Activated CD8-positive, alpha-beta memory T cell treated with anti-CD3 and anti-CD28 coated beads for 36 hours (primary cell): Measurements from ENCODE around the gene GNB1L. TPM values are rescaled to one million over a fixed set of nuclear protein-coding genes. Genes with fewer than 3 reads are reported as not detected.

Experiments
- CTCF ChIA-PET: fragments of 350-600 bp; sonication (Branson Sonifier 250); formaldehyde crosslinking; loops from one replicate; lab custom pipeline; 2021; ENCODE audit warnings: antibody characterized with exemption; lab: Charles Lee
- POLR2A ChIA-PET: fragments of 350-600 bp; sonication (Branson Sonifier 250); formaldehyde crosslinking; loops from one replicate; lab custom pipeline; 2021; ENCODE audit warnings: antibody characterized with exemption; lab: Charles Lee
- total RNA-seq, 2 experiments: library from RNA; stranded (reverse); gene quantifications; one replicate each; pipeline ENCODE4 v1.2.3, GENCODE V29; 2021

The GNB1L gene
- total RNA-seq, 2 experiments from 2014 or later = 17.1 to 17.3 TPM

DNA sequence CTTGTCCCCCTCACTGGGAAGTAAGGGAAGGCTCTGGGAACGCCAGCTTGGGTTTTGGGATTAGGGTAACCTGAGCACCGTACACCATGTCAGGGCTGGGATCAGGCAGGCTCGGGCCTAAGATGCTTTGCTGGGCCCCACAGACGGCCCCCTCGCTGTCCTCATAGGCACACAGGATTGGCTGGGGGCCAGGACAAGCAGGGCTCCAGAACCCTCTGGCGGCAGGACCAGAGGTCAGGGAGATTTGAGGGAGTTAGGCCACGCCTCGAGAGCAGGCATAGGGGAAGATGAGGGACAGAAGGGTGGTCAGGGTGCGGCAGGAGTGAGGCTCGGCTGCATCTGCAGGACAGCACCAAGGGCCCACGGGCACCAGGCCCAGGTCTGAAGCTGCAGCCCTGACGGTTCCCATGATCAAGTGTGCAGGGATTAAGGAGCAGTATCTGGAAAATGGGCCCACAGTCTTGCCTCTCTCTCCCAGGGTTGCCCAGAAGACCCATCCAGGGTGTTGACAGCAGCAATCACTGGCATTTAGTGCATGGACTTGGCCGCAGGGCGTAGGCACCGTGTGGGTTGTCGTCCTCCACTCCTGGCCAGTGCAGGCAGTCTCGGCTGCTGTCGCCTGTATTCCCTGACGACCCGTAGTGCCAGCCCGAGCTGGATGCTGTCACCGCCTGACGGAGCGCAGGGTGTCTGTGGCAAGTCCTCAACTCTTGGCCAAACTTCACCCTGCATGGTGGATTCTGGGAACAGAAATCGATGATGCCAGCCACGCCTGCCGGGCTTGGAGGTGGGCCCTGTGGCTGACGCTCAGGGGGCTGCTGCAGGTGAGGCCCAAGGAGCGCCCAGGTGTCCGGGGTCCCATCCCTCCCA is 15.7 kb upstream of the GNB1L start:
- CTCF ChIA-PET = interaction anchor here (0.8 kb wide), 1 partner anchor 140 kb away, joined by 3 read pairs; no protein-coding TSS in a partner anchor
- POLR2A ChIA-PET = no interaction called here

- CTCF ChIA-PET = no interaction called here
- POLR2A ChIA-PET = no interaction called here
Observed at GRCh38 chr22:19869497-19870152, 15.0 kb upstream of the GNB1L start.

GRCh38 chr22:19868773-19869471 is 14.2 kb upstream of the GNB1L start:
- ChIA-PET POLR2A (no interaction called here), CTCF (no interaction called here)

- ChIA-PET POLR2A (no interaction called here), CTCF (no interaction called here)
Observed at GRCh38 chr22:19868333-19868732, 13.7 kb upstream of the GNB1L start.

DNA sequence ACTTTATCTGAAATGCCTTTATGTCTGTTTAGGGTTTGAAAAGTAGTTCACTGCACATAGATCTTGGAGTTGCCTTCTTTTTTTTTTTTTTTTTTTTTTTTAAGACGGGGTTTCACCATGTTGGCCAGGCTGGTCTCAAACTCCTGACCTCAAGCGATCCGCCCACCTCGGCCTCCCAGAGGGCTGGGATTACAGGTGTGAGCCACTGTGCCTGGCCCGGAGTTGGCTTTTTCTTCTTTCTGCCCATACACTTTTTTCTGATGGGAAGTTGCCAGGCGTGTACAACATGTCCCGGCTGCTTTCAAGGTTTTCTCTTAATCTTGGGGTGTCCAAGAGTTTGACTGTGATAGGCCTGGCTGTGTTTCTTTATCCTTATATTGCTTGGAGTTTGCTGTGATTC is 12.9 kb upstream of the GNB1L start:
- POLR2A ChIA-PET = no interaction called here
- CTCF ChIA-PET = no interaction called here

DNA sequence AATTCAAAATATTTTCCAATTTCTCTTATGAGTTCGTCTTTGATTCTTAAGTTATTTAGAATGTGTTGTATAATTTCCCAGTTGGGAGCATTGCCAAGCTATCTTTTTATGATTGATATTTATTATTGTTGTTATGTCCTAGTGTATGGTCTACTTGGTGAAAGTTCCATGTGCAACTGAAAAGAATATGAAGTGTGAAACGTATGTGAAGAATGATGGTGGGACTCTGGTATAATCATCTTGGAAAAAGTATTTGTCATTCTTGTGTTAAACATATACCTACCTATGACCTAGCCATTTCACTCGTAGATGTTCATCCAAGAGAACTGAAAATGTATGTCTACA is 12.0 kb upstream of the GNB1L start:
- ChIA-PET POLR2A (no interaction called here), CTCF (interaction anchor here (0.7 kb wide), 2 partner anchors 77 to 93 kb away, joined by 3 to 4 read pairs; no protein-coding TSS in a partner anchor)

GRCh38 chr22:19865141-19865829 is 10.6 kb upstream of the GNB1L start:
- ChIA-PET POLR2A (interaction anchor here (0.6 to 1.2 kb wide), 2 partner anchors 9 to 66 kb away, joined by 5 to 7 read pairs; no protein-coding TSS in a partner anchor), CTCF (no interaction called here)

GRCh38 chr22:19864538-19865106 is 9.9 kb upstream of the GNB1L start:
- CTCF ChIA-PET = no interaction called here
- POLR2A ChIA-PET = interaction anchor here (0.7 to 1.2 kb wide), 2 partner anchors 9 to 11 kb away, joined by 4 to 5 read pairs; no protein-coding TSS in a partner anchor

DNA sequence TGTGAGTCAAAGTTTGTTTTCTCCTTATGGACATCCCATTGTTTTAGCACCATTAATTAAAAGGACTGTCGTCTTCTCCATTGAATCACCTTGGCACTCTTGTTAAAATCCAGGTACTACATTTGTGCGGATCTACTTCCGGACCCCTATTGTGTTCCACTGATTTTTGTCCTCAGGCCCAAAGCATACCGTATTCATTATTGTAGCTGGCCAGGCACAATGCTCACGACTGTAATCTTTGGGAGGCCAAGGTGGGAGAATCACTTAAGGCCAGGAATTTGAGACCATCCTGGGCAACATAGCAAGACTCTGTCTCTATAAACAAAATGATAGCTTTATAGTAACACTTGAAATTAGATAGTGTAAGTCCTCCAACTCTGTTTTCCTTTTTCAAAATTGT is 8.9 kb upstream of the GNB1L start:
- ChIA-PET CTCF (no interaction called here), POLR2A (no interaction called here)

GRCh38 chr22:19862619-19863246 is 8.1 kb upstream of the GNB1L start:
- ChIA-PET POLR2A (no interaction called here), CTCF (interaction anchor here (0.7 to 0.9 kb wide), 2 partner anchors 48 to 108 kb away, joined by 3 read pairs; no protein-coding TSS in a partner anchor)

GRCh38 chr22:19859861-19860510 is 5.3 kb upstream of the GNB1L start:
- POLR2A ChIA-PET = no interaction called here
- CTCF ChIA-PET = no interaction called here

- ChIA-PET POLR2A (no interaction called here), CTCF (no interaction called here)
Observed at GRCh38 chr22:19857382-19857781, 2.7 kb upstream of the GNB1L start.

DNA sequence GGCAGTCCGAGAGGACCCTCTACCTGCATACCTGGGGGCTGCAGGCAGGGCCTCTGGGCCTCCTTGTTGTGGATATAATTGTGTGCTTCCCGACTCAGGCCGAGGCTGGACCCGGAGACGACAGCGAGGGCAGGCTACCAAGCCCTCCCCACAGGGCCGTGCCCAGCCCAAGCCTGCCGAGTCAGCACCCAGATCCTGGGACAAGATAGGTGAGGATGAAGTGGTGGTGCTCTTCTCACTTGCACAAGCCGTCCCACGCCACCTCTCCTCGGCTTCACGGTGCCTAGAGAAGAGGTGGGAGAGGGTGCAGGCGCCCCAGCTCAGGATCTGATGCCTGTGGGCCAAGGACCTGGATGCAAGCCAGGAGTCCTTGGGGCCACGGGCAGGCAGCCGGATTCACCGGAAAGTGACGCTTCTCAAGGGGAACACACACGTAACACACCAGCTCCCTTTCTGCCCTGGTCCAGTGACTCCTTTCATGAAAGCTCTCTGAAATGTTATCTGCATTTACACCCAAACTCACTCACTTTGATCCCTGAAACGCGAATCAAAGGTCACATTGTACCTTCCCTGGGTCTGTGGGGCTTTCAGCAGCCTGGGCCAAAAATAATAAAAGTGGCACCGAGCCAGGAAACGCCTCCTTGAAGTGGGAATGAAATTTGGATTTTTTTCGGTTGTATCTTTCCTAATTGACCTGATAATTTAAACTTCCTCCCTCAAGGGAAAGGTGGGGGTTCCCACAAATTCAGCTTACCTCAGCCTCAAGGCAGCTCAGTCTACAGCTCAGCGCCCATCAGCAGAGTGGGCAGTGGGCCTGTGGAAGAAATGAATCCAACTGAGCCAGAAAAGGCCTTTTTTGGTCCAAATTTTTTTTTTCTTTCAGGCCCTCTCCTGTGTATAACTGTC is 1.1 kb upstream of the GNB1L start:
- ChIA-PET POLR2A (interaction anchor here (1.0 to 3.6 kb wide), 4 partner anchors 9 to 682 kb away, joined by 3 to 35 read pairs (median 4); partner anchors contain the start of genes COMT and TXNRD2), CTCF (interaction anchor here (0.9 to 2.3 kb wide), 6 partner anchors 37 to 245 kb away, joined by 3 to 7 read pairs (median 4); no protein-coding TSS in a partner anchor)

GRCh38 chr22:19853879-19854777 is 546 bp downstream of the GNB1L start:
- POLR2A ChIA-PET = interaction anchor here (0.5 to 3.6 kb wide), 4 partner anchors 10 to 88 kb away, joined by 3 to 35 read pairs (median 4); no protein-coding TSS in a partner anchor
- CTCF ChIA-PET = interaction anchor here (0.8 to 2.3 kb wide), 3 partner anchors 38 to 124 kb away, joined by 4 to 5 read pairs (median 4); no protein-coding TSS in a partner anchor

- ChIA-PET POLR2A (interaction anchor here (0.5 to 3.6 kb wide), 2 partner anchors 11 to 38 kb away, joined by 4 to 35 read pairs; no protein-coding TSS in a partner anchor), CTCF (interaction anchor here (1.1 to 2.3 kb wide), 3 partner anchors 21 to 123 kb away, joined by 4 to 6 read pairs (median 5); no protein-coding TSS in a partner anchor)
Observed at GRCh38 chr22:19853058-19853878, 1.4 kb downstream of the GNB1L start.
